AG04449 (cell line): Measurements from ENCODE around the gene DHRS2.

ENCODE experiments used
- CTCF ChIA-PET: fragments of 350-600 bp; formaldehyde crosslinking; extraction: SDS; loops from one replicate; lab custom pipeline; 2021; ENCODE audit warnings: antibody characterized with exemption; lab: Yijun Ruan, JAX
- POLR2A ChIA-PET: fragments of 400-600, 350-600 bp; formaldehyde crosslinking; extraction: SDS; loops from one replicate; lab custom pipeline; 2020; ENCODE audit warnings: antibody characterized with exemption, inconsistent platforms; lab: Yijun Ruan, JAX
- DNase-seq: peaks from one replicate; pipeline ENCODE4 v3.0.0-alpha.2; 2010; ENCODE audit warnings: low read depth, low spot score
- H3K4me3 ChIP-seq: 2 replicates; pipeline ENCODE4 v1.5.1; 2011; ENCODE audit warnings: low read depth, mild to moderate bottlenecking, control low read depth, low read length
- TF ChIP-seq, protein P1 (sequence below): IDR thresholded peaks from one replicate; pipeline ENCODE4 v1.5.1; 2011; ENCODE audit warnings: mild to moderate bottlenecking, moderate library complexity, low read length, control low read depth, inconsistent platforms; ENCODE audit not compliant: insufficient read depth; ENCODE audit errors: missing control alignments

DHRS2 gene

DNA sequence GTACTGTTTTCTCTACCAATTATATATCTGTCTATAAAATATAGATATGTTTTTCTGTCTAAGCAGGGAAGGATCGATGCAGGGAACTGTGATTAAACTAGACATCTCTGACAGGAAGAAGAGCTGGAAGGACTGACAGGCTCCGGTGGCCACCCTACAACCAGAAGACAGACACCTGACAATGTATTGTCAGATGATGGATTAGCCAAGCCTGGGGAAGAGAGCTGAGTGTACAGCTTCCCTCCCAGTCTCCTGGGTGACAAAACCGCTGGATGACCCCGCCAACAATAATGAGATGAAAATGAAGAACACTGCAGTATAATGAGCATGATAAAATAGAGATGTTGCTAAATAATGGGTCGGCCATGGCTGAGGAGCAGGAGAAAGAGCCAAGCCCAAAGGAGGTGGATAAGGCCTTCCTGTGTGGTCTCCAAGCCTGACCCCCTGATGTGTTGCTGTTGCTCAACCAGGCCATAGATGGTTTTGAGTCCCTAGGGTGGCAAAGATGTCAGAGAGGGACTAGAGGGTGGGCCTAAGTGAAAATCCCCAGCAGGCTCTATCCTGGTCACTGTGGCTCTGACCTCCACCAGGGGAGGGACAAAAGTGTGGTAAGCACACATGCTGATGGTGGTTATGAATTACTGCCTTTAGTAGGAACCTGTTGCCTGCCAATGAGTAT lies 28.2 kb downstream of the DHRS2 start:
- DNase-seq = no peak
- no peak overlapping the region for H3K4me3 ChIP-seq
- TF ChIP-seq, protein P1, sequence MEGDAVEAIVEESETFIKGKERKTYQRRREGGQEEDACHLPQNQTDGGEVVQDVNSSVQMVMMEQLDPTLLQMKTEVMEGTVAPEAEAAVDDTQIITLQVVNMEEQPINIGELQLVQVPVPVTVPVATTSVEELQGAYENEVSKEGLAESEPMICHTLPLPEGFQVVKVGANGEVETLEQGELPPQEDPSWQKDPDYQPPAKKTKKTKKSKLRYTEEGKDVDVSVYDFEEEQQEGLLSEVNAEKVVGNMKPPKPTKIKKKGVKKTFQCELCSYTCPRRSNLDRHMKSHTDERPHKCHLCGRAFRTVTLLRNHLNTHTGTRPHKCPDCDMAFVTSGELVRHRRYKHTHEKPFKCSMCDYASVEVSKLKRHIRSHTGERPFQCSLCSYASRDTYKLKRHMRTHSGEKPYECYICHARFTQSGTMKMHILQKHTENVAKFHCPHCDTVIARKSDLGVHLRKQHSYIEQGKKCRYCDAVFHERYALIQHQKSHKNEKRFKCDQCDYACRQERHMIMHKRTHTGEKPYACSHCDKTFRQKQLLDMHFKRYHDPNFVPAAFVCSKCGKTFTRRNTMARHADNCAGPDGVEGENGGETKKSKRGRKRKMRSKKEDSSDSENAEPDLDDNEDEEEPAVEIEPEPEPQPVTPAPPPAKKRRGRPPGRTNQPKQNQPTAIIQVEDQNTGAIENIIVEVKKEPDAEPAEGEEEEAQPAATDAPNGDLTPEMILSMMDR = no peak
- ChIA-PET CTCF (interaction anchor here (1.0 to 5.9 kb wide), 4 partner anchors 8 to 266 kb away, joined by 3 to 30 read pairs (median 14); no protein-coding TSS in a partner anchor), POLR2A (no interaction called here)

DNA sequence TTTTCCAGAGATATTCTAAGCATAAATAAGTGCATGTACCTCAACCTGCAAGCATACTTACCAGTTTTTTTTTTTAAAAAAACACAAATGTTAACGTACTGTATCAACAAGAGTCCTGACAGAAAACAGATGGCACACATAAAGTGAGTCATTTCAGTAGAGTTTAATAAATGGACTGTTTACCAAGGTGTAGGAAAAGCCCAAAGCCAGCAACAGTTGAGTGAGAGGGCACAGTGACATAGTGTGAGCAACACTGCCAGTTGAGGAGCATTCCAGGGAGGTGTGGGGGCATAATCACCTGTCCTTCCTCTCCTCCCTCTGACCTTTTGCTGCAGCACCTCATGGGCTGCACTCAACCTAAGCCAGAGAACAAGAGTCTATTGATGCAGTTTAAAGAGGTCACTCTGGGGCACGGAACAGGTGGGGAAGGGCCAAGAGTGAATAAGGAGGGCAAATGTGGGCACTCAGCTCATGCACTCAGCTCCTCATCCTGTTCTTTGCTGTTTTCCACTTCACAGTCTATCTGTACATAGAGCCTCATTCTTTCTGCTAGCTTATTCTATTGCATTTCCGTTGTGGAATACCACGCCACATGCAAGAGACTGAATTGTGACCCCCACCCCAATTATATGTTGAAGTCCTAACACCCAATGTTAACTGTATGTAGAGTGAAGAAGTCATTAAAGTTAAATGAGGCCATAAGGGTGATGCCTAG lies 29.3 kb downstream of the DHRS2 start:
- no peak for DNase-seq
- TF ChIP-seq, protein P1 = no peak
- no peak overlapping the region for H3K4me3 ChIP-seq
- CTCF ChIA-PET = interaction anchor here (0.7 to 5.9 kb wide), 16 partner anchors 9 to 268 kb away, joined by 3 to 94 read pairs (median 4); no protein-coding TSS in a partner anchor
- POLR2A ChIA-PET = no interaction called here

DNA sequence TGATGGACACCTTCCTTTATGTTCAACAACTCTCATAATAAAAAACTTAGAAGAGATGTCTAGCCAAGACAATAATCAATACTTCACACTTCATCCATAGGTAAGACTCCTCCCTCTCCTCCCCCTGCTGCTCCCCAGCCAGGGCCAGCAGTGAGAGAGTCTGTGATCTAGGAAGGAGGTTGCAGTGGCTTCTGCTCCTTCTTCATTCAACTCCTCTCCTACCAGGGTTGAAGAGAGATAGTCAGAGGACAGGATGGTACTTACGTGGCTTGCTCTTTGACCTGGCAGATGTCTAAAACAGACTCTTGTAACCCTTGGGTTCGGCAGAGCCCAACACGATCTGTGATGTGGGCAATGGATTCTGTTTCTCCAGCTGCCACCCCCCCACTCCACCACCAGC lies 31.0 kb downstream of the DHRS2 start:
- no peak overlapping the region for H3K4me3 ChIP-seq
- TF ChIP-seq, protein P1 = no peak
- DNase-seq = no peak
- ChIA-PET CTCF (interaction anchor here (1.0 to 5.9 kb wide), 8 partner anchors 9 to 270 kb away, joined by 3 to 94 read pairs (median 4); no protein-coding TSS in a partner anchor), POLR2A (no interaction called here)

DNA sequence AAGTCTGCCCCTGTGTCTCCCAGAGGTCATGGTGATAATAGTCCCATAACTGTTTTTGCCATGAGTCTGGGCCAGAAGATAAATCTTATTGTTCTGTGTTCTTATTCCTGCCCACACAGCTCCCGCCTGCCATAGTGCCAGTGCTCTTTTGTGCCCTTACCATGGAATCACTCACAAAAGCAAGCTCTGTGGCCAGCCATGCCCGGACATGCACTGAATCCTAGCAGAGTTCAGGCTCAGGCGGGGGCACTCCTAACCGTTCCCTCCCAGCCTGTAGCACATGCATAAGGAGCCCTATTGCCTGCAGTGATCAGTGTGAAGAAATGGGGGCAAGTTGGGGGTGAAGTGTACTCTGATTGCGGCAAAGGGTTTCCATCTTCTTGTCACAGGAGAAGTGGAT lies 33.3 kb downstream of the DHRS2 start:
- ChIA-PET CTCF (interaction anchor here (0.9 to 5.9 kb wide), 5 partner anchors 21 to 272 kb away, joined by 3 to 94 read pairs (median 3); no protein-coding TSS in a partner anchor), POLR2A (no interaction called here)
- no peak overlapping the region for H3K4me3 ChIP-seq
- TF ChIP-seq, protein P1 = no peak
- no peak for DNase-seq

DNA sequence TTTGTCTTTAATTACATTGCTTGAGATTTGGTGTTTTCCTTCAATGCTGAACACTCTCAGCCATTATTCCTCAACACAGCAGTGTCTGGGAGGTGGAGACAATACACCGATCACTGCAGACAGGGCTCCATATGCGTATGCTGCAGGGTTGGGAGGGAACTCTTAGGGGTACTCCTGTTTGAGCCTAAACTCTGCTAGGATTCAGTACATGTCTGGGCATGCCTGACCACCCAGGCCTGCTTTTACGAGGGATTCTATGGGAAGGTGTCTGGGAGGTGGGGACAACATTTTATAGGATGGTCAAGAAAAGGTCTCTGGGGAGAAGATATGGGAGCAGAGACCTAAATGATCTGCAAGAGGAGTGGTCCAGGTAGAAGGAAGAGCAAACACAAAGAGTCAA lies 34.3 kb downstream of the DHRS2 start:
- TF ChIP-seq, protein P1 = no peak
- ChIA-PET POLR2A (no interaction called here), CTCF (interaction anchor here (1.0 to 1.7 kb wide), 2 partner anchors 20 to 240 kb away, joined by 3 to 4 read pairs; no protein-coding TSS in a partner anchor)

DNA sequence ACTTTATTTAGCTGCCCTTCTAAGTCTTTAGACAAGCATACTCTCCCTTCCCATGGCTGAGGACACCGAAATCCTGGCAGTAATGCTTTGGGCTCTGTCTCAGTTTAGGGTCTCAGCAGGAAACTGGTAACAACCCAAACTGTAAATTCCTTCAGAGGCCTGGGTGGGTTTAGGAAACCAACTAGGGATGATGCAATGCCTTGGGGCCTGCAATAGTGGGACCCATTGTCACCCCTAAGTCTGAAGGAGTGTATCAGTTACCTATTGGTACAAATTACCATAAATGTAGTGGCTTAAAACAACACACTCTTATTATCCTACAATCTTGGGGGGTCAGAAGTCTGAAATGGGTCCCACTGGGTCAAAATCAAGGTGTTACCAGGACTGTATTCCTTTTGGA lies 36.0 kb downstream of the DHRS2 start:
- no peak overlapping the region for H3K4me3 ChIP-seq
- TF ChIP-seq, protein P1 = no peak
- POLR2A ChIA-PET = no interaction called here
- CTCF ChIA-PET = no interaction called here
- no peak for DNase-seq

More for the DNA sequence above, 34.3 kb downstream of the DHRS2 start:
- H3K4me3 ChIP-seq = no peak overlapping the region
- no peak for DNase-seq
